Hepatocyte (in vitro differentiated cells): Measurements from ENCODE around the gene CNMD. TPM values are rescaled to one million over a fixed set of nuclear protein-coding genes. Genes with fewer than 3 reads are reported as not detected.

Experiments
- DNase-seq: peaks from one replicate; pipeline ENCODE4 v3.0.0-alpha.2; 2016; ENCODE audit warnings: low spot score
- H2AFZ ChIP-seq: fragments of 200-600 bp; sonication (generic); 2 replicates; pipeline ENCODE4 v1.6.0; 2016; ENCODE audit warnings: antibody characterized with exemption, mild to moderate bottlenecking
- H3K27ac ChIP-seq: fragments of 200-600 bp; sonication (generic); 2 replicates; pipeline ENCODE4 v1.5.1; 2016; ENCODE audit warnings: mild to moderate bottlenecking
- H3K27me3 ChIP-seq: fragments of 200-600 bp; sonication (generic); 2 replicates; pipeline ENCODE4 v1.6.1; 2016
- H3K36me3 ChIP-seq: fragments of 200-600 bp; sonication (generic); replicated peaks from 2 replicates; pipeline ENCODE4 v1.5.1; 2016; ENCODE audit warnings: low read depth; ENCODE audit not compliant: insufficient read depth
- H3K4me1 ChIP-seq: fragments of 200-600 bp; sonication (generic); 2 replicates; pipeline ENCODE4 v1.5.1; 2016; ENCODE audit warnings: mild to moderate bottlenecking, moderate library complexity; ENCODE audit not compliant: insufficient read depth
- H3K4me2 ChIP-seq: fragments of 200-600 bp; sonication (generic); 2 replicates; pipeline ENCODE4 v1.6.0; 2016
- H3K4me3 ChIP-seq: fragments of 200-600 bp; sonication (generic); 2 replicates; pipeline ENCODE4 v1.5.1; 2016; ENCODE audit warnings: mild to moderate bottlenecking
- H3K79me2 ChIP-seq: fragments of 200-600 bp; sonication (generic); 2 replicates; pipeline ENCODE4 v1.6.0; 2017; ENCODE audit warnings: mild to moderate bottlenecking
- H3K9me2 ChIP-seq: fragments of 200-600 bp; sonication (generic); replicated peaks from 2 replicates; pipeline ENCODE4 v1.6.0; 2017; ENCODE audit warnings: mild to moderate bottlenecking; ENCODE audit not compliant: insufficient read depth
- H3K9me3 ChIP-seq: fragments of 200-600 bp; sonication (generic); 2 replicates; pipeline ENCODE4 v1.5.1; 2016; ENCODE audit warnings: low read depth, mild to moderate bottlenecking
- H4K20me1 ChIP-seq: fragments of 200-600 bp; sonication (generic); 2 replicates; pipeline ENCODE4 v1.6.0; 2016; ENCODE audit warnings: mild to moderate bottlenecking; ENCODE audit not compliant: insufficient read depth, poor library complexity, severe bottlenecking
- CTCF ChIP-seq: fragments of 200-600 bp; sonication (generic); IDR thresholded peaks from 2 replicates; pipeline ENCODE4 v1.5.1; 2016; ENCODE audit warnings: antibody characterized with exemption, mild to moderate bottlenecking; ENCODE audit not compliant: poor library complexity
- EZH2 ChIP-seq: fragments of 200-600 bp; sonication (generic); IDR thresholded peaks from 2 replicates; pipeline ENCODE4 v1.6.1; 2016; ENCODE audit warnings: antibody characterized with exemption, mild to moderate bottlenecking, borderline replicate concordance
- EZH2phosphoT487 ChIP-seq: fragments of 200-600 bp; sonication (generic); IDR thresholded peaks from one replicate; pipeline ENCODE4 v1.6.1; 2018; ENCODE audit warnings: antibody characterized with exemption, mild to moderate bottlenecking, low read depth, moderate library complexity; ENCODE audit not compliant: unreplicated experiment, severe bottlenecking
- WGBS: methylation state at CpG from one replicate; pipeline ENCODE4 v1.1.6; 2016; ENCODE audit warnings: low lambda C conversion rate; ENCODE audit errors: missing lambda C conversion rate; 5-methylcytosine and 5-hydroxymethylcytosine counted together
- polyA plus RNA-seq: library from polyadenylated mRNA; unstranded; fragments of >200 nt; fragmentation: Nextera tagmentation; extraction: Ambion mirVana; gene quantifications from 2 replicates; pipeline ENCODE4 v1.2.1, GENCODE V29; 2016
- total RNA-seq: library from RNA; depleted of rRNA; stranded (reverse); fragments of >200 nt; gene quantifications from 2 replicates; pipeline ENCODE4 v1.2.3, GENCODE V29; 2014

CNMD gene
- total RNA-seq (0.47 and 2.0 TPM in 2 replicates), polyA plus RNA-seq (0.52 TPM in 1 of 2 replicates, not detected in the other)

DNA sequence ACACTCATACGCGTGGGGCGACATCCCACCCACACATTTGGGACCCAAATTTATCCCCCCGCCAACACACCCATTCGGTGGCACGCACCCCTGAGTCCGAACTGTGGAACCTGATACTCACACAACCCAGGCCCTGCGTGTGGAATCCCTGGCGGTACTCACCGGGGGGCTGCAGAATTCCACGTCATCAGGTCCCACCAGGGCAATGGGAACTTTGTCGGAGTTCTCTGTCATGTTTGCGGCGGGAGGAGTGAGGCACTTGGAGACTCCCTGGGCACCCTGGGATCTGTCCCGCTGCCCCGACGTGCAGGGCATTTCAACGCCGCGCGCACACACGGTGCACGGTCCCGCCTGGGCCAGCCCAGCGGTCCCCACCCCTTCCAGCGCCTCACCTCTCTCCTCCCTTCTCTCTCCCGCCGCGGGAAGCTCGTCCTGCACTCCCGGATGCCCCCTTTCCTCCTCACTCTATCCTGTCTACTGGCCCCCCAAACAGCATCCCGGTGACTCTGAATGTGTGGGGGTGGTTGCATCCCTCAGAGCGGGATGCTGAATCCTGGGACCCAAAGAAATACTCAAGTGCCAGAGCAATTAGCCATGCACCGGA lies at the start of gene CNMD:
Gene CNMD (minus strand): TSS at position 353 of the 604 bp plus-strand sequence. CDS start 119 bp downstream, at position 234.
- no peak within 1 kb of the TSS for H3K27ac ChIP-seq
- no peaks in the 10 kb centered on the region for H3K9me3 ChIP-seq
- TF ChIP-seq CTCF (no peak), EZH2 (peak; percentile 38)
- peak within 1 kb of the TSS; percentile 99 for H3K4me2 ChIP-seq
- no peaks in the 10 kb centered on the region for H3K9me2 ChIP-seq
- peak within 1 kb of the TSS; percentile 90 for H2AFZ ChIP-seq
- peak within 1 kb of the TSS; percentile 38 for H3K4me3 ChIP-seq
- DNase-seq: no peak
- no peaks in the 10 kb centered on the region for H3K4me1 ChIP-seq
- peaks cover 52% of the 10 kb centered on the region for H3K27me3 ChIP-seq
- 5% methylated on average over 33 of the region's 34 CpGs for WGBS
- H4K20me1 ChIP-seq: no peaks in the 10 kb centered on the region
- no peaks in the 10 kb centered on the region for H3K79me2 ChIP-seq
- H3K36me3 ChIP-seq: no peaks in the 10 kb centered on the region

DNA sequence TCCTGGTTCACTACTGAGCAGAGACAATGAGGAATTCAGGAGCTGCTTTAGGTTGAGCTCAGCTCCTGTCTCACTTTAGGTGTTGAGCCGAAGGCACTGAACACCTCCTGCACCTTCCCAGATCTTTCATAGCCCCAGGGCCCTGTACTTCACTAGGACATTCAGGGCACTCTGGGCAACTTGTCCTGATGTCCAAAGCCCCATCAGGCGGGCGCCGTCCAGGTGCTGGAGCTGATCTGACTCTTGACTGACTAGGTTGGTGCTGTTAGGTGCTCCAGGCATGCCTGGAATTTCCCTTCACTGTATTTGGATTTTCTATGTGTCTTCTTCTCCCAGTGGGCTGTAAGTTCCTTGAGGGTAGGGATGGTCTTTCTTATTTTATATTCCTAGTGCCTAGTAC lies 48.4 kb upstream of the CNMD start:
- 60% methylated on average over 4 of the region's 4 CpGs for WGBS
- TF ChIP-seq CTCF: no peak
- no peak for TF ChIP-seq EZH2
- TF ChIP-seq EZH2phosphoT487: no peak
- DNase-seq: no peak
- Histone ChIP-seq H2AFZ (no peak overlapping the region), H3K36me3 (no peaks in the 10 kb centered on the region), H3K9me3 (no peaks in the 10 kb centered on the region), H4K20me1 (no peaks in the 10 kb centered on the region), H3K27me3 (no peaks in the 10 kb centered on the region), H3K4me2 (no peak overlapping the region), H3K4me1 (no peaks in the 10 kb centered on the region), H3K9me2 (no peaks in the 10 kb centered on the region), H3K79me2 (no peaks in the 10 kb centered on the region), H3K27ac (no peak overlapping the region), H3K4me3 (no peak overlapping the region)

DNA sequence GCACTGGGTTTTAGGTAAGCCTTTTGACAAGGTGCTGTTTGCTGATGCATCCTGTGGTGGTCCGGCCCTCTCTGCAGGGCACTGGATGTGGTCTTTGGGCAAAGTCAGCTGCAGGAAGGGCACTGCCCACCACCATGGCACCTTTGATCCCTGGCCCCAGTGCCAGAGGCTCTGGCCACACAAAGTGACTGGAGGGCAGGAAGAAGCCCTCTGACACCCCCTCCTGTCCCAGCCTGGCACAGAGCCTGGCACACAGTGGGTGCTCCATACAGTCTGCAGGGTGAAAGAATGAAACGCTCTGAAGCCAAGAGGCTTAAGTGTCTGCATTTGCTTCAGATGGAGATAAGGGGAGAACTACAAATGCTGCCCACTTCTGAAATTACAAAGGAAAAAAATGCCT lies 47.6 kb upstream of the CNMD start:
- no peaks in the 10 kb centered on the region for H3K4me1 ChIP-seq
- H4K20me1 ChIP-seq: no peaks in the 10 kb centered on the region
- H3K27me3 ChIP-seq: no peaks in the 10 kb centered on the region
- no peak overlapping the region for H3K4me2 ChIP-seq
- no peaks in the 10 kb centered on the region for H3K36me3 ChIP-seq
- no peak for TF ChIP-seq EZH2phosphoT487
- no peak for TF ChIP-seq CTCF
- TF ChIP-seq EZH2: no peak
- no peaks in the 10 kb centered on the region for H3K79me2 ChIP-seq
- no peak overlapping the region for H3K4me3 ChIP-seq
- no peak overlapping the region for H3K27ac ChIP-seq
- no peaks in the 10 kb centered on the region for H3K9me2 ChIP-seq
- no peaks in the 10 kb centered on the region for H3K9me3 ChIP-seq
- 82% methylated on average over 2 of the region's 2 CpGs for WGBS
- DNase-seq: no peak
- H2AFZ ChIP-seq: no peak overlapping the region

DNA sequence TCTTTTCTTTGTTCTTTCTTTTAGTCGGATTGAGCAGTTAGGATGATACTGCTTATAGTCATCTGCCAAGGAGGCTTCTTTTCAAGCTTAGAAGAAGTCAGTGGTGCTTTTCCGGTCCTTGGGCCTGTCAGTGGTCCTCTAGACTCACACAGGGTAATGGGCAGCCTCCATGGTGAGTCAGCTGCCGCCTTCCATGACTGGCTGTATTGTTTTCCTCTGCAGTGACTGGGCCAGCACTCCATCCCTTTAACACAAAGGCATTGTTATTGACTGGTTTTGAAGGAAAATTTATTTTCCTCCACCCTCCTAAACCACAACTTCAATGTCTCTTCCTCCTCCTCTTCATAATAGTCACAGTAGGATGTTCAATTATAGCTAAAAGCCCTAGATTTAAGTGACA lies 47.1 kb upstream of the CNMD start:
- Histone ChIP-seq H3K79me2 (no peaks in the 10 kb centered on the region), H3K27ac (no peak overlapping the region), H3K27me3 (no peaks in the 10 kb centered on the region), H3K4me2 (no peak overlapping the region), H2AFZ (no peak overlapping the region), H3K36me3 (no peaks in the 10 kb centered on the region), H3K4me1 (no peaks in the 10 kb centered on the region), H3K9me2 (no peaks in the 10 kb centered on the region), H4K20me1 (no peaks in the 10 kb centered on the region), H3K9me3 (no peaks in the 10 kb centered on the region), H3K4me3 (no peak overlapping the region)
- DNase-seq: no peak
- whole genome bisulfite sequencing: 85% methylated on average over 3 of the region's 3 CpGs
- TF ChIP-seq EZH2 (no peak), EZH2phosphoT487 (no peak), CTCF (no peak)
